ENCODE results near the gene MRPS7. TPM values are rescaled to one million over a fixed set of nuclear protein-coding genes. Genes with fewer than 3 reads are reported as not detected.

MRPS7 gene
- total RNA-seq: 91.2 and 95.6 TPM in 2 replicates

DNA sequence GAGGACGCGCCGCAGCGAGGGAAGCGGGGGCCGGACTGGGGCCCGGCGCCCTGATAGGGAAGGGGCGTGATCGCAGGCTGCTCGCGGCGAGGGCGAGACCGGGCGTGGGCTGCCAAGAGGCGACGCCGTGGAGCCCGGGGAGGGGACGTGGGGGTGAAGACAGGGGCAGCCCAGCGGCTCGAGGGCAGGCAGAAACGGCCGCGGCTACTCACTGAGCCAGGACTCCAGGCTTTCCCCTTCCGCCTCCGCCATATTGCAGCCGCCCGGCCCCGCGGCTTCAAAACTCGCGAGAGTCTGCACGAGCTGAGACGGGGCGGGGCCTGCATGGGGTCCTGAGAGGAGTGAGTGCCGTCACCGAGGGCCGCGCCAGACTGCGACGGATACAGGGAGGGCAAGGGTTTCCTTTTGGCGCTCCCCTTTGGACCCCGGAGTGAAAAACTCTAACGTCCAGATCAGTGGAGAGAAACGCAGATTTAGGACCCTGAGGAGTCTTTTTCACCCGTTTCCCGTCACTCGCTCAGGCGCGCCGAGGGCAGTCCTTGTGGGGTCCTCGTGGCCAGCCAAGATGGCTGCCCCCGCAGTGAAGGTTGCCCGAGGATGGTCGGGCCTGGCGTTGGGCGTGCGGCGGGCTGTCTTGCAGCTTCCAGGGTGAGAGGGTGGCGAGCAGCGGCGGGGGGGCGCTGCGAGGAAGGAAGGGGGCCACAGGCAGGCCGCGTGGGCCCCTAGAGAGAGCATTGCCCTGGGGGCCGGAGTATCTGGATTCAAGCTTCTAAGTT is at the start of gene MRPS7, which contains the start of gene GGA3:
MRPS7 (plus strand) TSS at position 544 of the 776 bp plus-strand sequence; CDS start at position 566, 22 bp downstream.
GGA3 (minus strand) TSS at position 271 of the 776 bp plus-strand sequence; CDS start at position 252, 19 bp downstream.
- no peak for DNase-seq (ENCODE audit: low read depth)

DNA sequence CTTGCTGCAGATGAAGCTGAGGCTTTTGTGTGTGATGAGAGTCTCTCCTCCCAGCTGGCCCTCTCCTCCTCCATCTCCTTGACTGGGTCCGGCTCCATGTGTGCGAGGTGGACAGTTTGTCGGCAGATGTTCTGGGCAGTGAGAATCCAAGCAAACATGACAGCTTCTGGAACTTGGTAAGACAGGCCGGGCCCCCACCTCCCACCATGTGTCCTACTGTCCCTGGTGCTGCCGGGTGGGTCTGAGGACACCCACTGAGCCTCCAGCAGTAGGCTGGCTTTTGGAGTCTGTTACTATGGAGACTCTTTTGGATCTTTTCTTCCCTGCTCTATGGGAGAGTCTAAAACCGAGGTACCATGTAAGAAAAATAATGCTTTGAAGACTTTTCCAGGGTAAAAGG is 43.5 kb upstream of the MRPS7 start:
- no peak for DNase-seq (ENCODE audit: low read depth)
- TF ChIP-seq, protein P1, sequence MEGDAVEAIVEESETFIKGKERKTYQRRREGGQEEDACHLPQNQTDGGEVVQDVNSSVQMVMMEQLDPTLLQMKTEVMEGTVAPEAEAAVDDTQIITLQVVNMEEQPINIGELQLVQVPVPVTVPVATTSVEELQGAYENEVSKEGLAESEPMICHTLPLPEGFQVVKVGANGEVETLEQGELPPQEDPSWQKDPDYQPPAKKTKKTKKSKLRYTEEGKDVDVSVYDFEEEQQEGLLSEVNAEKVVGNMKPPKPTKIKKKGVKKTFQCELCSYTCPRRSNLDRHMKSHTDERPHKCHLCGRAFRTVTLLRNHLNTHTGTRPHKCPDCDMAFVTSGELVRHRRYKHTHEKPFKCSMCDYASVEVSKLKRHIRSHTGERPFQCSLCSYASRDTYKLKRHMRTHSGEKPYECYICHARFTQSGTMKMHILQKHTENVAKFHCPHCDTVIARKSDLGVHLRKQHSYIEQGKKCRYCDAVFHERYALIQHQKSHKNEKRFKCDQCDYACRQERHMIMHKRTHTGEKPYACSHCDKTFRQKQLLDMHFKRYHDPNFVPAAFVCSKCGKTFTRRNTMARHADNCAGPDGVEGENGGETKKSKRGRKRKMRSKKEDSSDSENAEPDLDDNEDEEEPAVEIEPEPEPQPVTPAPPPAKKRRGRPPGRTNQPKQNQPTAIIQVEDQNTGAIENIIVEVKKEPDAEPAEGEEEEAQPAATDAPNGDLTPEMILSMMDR (conservative IDR thresholded peaks at IDR 0.05; ENCODE audit: low read depth, low read length): no peak
- H3K4me3 ChIP-seq (ENCODE audit: low read depth, low read length): no peak overlapping the region

More for the DNA sequence above, at the start of gene MRPS7, which contains the start of gene GGA3:
- peak within 1 kb of the TSS; percentile 99 for H3K4me3 ChIP-seq (ENCODE audit: low read depth, low read length)
- TF ChIP-seq, protein P1 (conservative IDR thresholded peaks at IDR 0.05; ENCODE audit: low read depth, low read length): no peak

DNA sequence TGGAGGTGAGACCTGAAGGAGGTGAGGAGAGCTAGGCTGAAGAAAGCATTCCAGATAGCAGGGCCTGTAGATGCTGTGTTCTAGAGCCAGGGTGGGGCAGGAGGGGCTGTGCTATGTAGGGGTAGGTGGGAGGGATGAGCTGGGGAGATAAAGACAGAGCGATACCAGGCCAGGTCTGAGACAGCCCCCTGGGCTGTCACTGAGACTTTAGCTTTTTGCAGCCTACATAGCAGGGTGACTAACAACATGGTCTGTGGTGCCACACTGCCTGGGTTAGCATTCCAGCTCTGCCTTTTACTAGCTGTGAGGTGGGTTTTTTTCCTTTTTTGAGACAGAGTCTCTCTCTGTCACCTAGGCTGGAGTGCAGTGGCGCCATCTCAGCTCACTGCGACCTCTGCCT is 41.9 kb upstream of the MRPS7 start:
- TF ChIP-seq, protein P1 (conservative IDR thresholded peaks at IDR 0.05; ENCODE audit: low read depth, low read length): no peak
- no peak for DNase-seq (ENCODE audit: low read depth)
- no peak overlapping the region for H3K4me3 ChIP-seq (ENCODE audit: low read depth, low read length)

DNA sequence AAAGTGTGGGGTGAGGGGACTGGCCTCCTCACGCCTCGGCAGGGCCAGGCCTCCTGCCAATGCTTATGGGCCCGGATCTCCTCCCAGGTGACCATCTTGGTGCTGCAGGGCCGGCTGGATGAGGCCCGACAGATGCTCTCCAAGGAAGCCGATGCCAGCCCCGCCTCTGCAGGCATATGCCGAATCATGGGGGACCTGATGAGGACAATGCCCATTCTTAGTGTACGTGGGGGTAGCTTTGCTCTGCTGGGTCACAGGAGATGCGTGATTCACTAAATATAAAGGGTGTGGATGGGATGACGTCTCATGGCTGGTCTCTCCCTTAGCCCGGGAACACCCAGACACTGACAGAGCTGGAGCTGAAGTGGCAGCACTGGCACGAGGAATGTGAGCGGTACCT is 36.7 kb upstream of the MRPS7 start:
- H3K4me3 ChIP-seq (ENCODE audit: low read depth, low read length): no peak overlapping the region
- DNase-seq (ENCODE audit: low read depth): no peak
- TF ChIP-seq, protein P1 (conservative IDR thresholded peaks at IDR 0.05; ENCODE audit: low read depth, low read length): no peak

DNA sequence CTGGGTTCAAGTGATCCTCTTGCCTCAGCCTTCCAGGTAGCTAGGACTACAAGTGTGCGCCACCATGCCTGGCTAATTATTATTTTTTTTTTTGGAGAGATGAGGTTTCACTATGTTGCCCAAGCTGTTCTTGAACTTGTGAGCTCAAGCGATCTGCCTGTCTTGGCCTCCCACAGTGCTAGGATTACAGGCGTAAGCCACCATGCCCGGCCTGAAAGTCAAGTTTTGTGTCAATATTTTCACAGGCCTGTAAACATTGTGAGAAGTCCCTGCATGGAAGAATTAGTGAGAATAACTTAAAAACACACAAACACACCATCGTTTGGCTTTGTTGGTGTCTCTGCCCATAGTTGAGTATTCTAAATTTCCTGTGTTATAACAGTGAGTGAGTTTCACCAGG is 34.0 kb upstream of the MRPS7 start:
- TF ChIP-seq, protein P1 (conservative IDR thresholded peaks at IDR 0.05; ENCODE audit: low read depth, low read length): no peak
- DNase-seq (ENCODE audit: low read depth): no peak

DNA sequence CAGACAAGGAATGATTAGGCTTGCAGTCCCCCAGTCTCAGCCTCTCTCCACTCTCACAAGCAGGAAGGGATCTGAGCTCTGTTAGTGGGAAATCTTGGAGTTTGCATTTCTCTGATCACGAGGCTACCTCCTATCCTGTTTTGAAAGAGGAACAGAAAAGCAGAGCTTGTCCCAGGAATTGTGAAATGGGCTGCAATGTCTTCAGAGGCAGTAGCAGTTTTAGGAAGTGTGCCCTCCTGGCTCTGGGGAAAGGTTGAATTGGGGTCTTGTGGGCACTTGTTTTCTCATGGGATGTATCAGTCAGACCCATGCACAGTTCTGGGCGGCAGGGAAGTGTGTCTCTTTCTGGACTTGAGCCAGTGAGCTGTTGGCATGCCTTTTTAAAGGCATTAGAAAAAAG is 33.4 kb upstream of the MRPS7 start:
- TF ChIP-seq, protein P1 (conservative IDR thresholded peaks at IDR 0.05; ENCODE audit: low read depth, low read length): no peak
- H3K4me3 ChIP-seq (ENCODE audit: low read depth, low read length): no peak overlapping the region
- DNase-seq (ENCODE audit: low read depth): no peak

More for the DNA sequence above, 34.0 kb upstream of the MRPS7 start:
- no peak overlapping the region for H3K4me3 ChIP-seq (ENCODE audit: low read depth, low read length)

DNA sequence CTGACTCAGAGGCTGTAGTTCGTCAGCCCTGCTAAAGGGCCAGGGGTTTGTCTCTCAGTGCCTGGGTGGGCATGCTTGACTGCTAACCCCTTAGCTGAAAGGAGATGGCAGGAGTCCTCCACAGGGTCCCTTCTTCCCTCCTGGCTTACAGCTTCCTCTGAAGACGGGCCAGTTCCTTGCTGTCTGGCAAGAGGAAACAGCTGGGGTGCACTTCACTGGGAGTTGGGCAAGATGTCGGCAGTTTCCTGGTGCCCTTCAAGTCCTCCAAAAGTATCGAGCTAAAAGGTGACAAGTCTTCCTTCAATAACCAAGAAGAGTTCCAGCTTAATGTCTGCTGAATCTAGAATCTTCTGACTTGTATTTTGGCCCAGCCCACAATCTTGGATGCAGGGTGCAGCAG is 32.8 kb upstream of the MRPS7 start:
- no peak overlapping the region for H3K4me3 ChIP-seq (ENCODE audit: low read depth, low read length)
- no peak for DNase-seq (ENCODE audit: low read depth)
- TF ChIP-seq, protein P1 (conservative IDR thresholded peaks at IDR 0.05; ENCODE audit: low read depth, low read length): no peak
